A549 (cell line): ENCODE results near the gene SGSM2. TPM values are rescaled to one million over a fixed set of nuclear protein-coding genes. Genes with fewer than 3 reads are reported as not detected.

Experiments
- ATAC-seq, 2 experiments: fragments of 200-7000 bp in 1 of 2; fragments of >200 bp in 1 of 2; cut with Nextera tagmentation in 1 of 2; cut with Tn5 transposase in 1 of 2; 3 replicates each; pipeline versions ENCODE4 v1.8.0 to v1.9.1; 2018 to 2020; ENCODE audit warnings: mild to moderate bottlenecking in 1 of 2, moderate library complexity in 1 of 2
- CTCF ChIA-PET: fragments of 300-600 bp; sonication (Branson Sonifier 250); formaldehyde crosslinking; extraction: SDS; loops from one replicate; lab custom pipeline; 2021; ENCODE audit warnings: antibody characterized with exemption, inconsistent platforms; lab: Yijun Ruan, JAX
- POLR2A ChIA-PET: fragments of 350-600 bp; formaldehyde crosslinking; extraction: SDS; loops from one replicate; lab custom pipeline; 2021; ENCODE audit warnings: antibody characterized with exemption, inconsistent platforms; lab: Yijun Ruan, JAX
- DNase-seq, 2 experiments: peaks; one replicate each; pipeline versions ENCODE4 v3.0.0 to v3.0.0-alpha.2; 2011 to 2016; ENCODE audit warnings: low read depth in 1 of 2, low spot score in 1 of 2
- FAIRE-seq: peaks from 2 replicates; lab custom pipeline; 2011; peaks lifted over from hg19 to GRCh38; lab: Jason Lieb, UNC
- H3K27ac ChIP-seq, 2 experiments: fragments of >200 bp; sonication (Bioruptor Twin); formaldehyde crosslinking; 3 replicates each; pipeline ENCODE4 v1.5.1; 2016 to 2017
- H3K4me1 ChIP-seq: fragments of >200 bp; sonication (Bioruptor Twin); formaldehyde crosslinking; 3 replicates; pipeline ENCODE4 v1.6.1; 2016
- H3K4me2 ChIP-seq: fragments of >200 bp; sonication (Bioruptor Twin); formaldehyde crosslinking; 3 replicates; pipeline ENCODE4 v1.6.1; 2016
- H3K4me3 ChIP-seq: fragments of >200 bp; sonication (Bioruptor Twin); formaldehyde crosslinking; 3 replicates; pipeline ENCODE4 v1.5.1; 2016
- H3K9me3 ChIP-seq: fragments of >200 bp; sonication (Bioruptor Twin); formaldehyde crosslinking; 3 replicates; pipeline ENCODE4 v1.6.1; 2016
- BHLHE40 ChIP-seq: IDR thresholded peaks from 2 replicates; pipeline ENCODE4 v1.6.1; 2012; ENCODE audit warnings: low read depth, low read length, inconsistent platforms
- CBX8 ChIP-seq: fragments of 200-600 bp; sonication (generic); IDR thresholded peaks from 2 replicates; pipeline ENCODE4 v1.6.1; 2016
- CHD2 ChIP-seq: fragments of 150-350 bp; IDR thresholded peaks from 2 replicates; pipeline ENCODE4 v1.6.1; 2014; ENCODE audit warnings: low read length; ENCODE audit not compliant: partially characterized antibody
- ELK1 ChIP-seq: fragments of 150-350 bp; IDR thresholded peaks from 2 replicates; pipeline ENCODE4 v1.6.1; 2014; ENCODE audit warnings: low read depth, mild to moderate bottlenecking, low read length
- GATA3 ChIP-seq: IDR thresholded peaks from 2 replicates; pipeline ENCODE4 v1.6.1; 2012; ENCODE audit warnings: borderline replicate concordance
- HDAC2 ChIP-seq: fragments of 200-600 bp; sonication (generic); IDR thresholded peaks from 2 replicates; pipeline ENCODE4 v1.6.1; 2016
- HOXB5 ChIP-seq: fragments of 250-450 bp; sonication (Bioruptor Pico); IDR thresholded peaks from 2 replicates; pipeline ENCODE4 v1.5.0; 2020; ENCODE audit warnings: mild to moderate bottlenecking, moderate library complexity
- MAFK ChIP-seq: fragments of 450-650 bp; IDR thresholded peaks from 2 replicates; pipeline ENCODE4 v1.6.1; 2014; ENCODE audit not compliant: partially characterized antibody
- MAZ ChIP-seq: fragments of 150-350 bp; IDR thresholded peaks from 2 replicates; pipeline ENCODE4 v1.6.1; 2014; ENCODE audit warnings: antibody characterized with exemption, low read depth, low read length, borderline replicate concordance
- NR3C1 ChIP-seq: fragments of >200 bp; sonication (Bioruptor Twin); formaldehyde crosslinking; IDR thresholded peaks from 3 replicates; pipeline ENCODE4 v1.6.1; 2017
- POLR2AphosphoS2 ChIP-seq: conservative IDR thresholded peaks from 2 replicates; pipeline ENCODE4 v1.6.1; 2012; ENCODE audit warnings: low read length, improper control_type of control experiment, inconsistent platforms
- REST ChIP-seq: fragments of 200-600 bp; sonication (generic); IDR thresholded peaks from 2 replicates; pipeline ENCODE4 v1.6.1; 2016; ENCODE audit warnings: antibody characterized with exemption, mild to moderate bottlenecking, moderate library complexity
- TP53 ChIP-seq: fragments of 250-450 bp; sonication (Bioruptor Pico); IDR thresholded peaks from 2 replicates; pipeline ENCODE4 v1.5.0; 2021; ENCODE audit warnings: mild to moderate bottlenecking, moderate library complexity
- ZSCAN20 ChIP-seq: fragments of 250-450 bp; sonication (Bioruptor Pico); IDR thresholded peaks from 2 replicates; pipeline ENCODE4 v1.8.0; 2022; ENCODE audit warnings: mild to moderate bottlenecking, moderate library complexity
- WGBS: methylation state at CpG from one replicate; pipeline ENCODE4 v1.1.6; 2017; ENCODE audit errors: missing lambda C conversion rate; 5-methylcytosine and 5-hydroxymethylcytosine counted together
- polyA plus RNA-seq, 4 experiments: library from polyadenylated mRNA; depleted of rRNA in 3 of 4; stranded (reverse); fragments of >200 nt; fragmentation: RNase III in 1 of 4; extraction: RNeasy Plus Mini Kit Qiagen cat#74134 plus additional on column Dnase treatment in 1 of 4; gene quantifications; 2 replicates in 3 of 4; 3 replicates in 1 of 4; pipeline ENCODE4 v1.2.3, GENCODE V29; 2011 to 2017
- TF ChIP-seq, protein P1 (sequence below): fragments of >200 bp; sonication (Bioruptor Twin); formaldehyde crosslinking; IDR thresholded peaks from 2 replicates; pipeline ENCODE4 v1.6.1; 2016
- TF ChIP-seq, protein P2 (sequence below): fragments of 250-450 bp; sonication (Bioruptor Pico); IDR thresholded peaks from 2 replicates; pipeline ENCODE4 v1.5.0; 2020; ENCODE audit warnings: low read depth, mild to moderate bottlenecking, moderate library complexity
- TF ChIP-seq, protein P3 (sequence below): fragments of 250-450 bp; sonication (Bioruptor Pico); IDR thresholded peaks from 2 replicates; pipeline ENCODE4 v1.5.0; 2021; ENCODE audit warnings: mild to moderate bottlenecking, moderate library complexity, borderline replicate concordance

Gene SGSM2
- polyA plus RNA-seq, 2 of the 4 experiments (the other 2 are of a cell fraction) = 24.9 to 53.3 TPM

- no peak for ATAC-seq
- H3K27ac ChIP-seq = no peak overlapping the region
- peaks cover 20% of the 10 kb centered on the region for H3K4me1 ChIP-seq
- no peak overlapping the region for H3K4me2 ChIP-seq
- H3K9me3 ChIP-seq = no peaks in the 10 kb centered on the region
- CTCF ChIA-PET = interaction anchor here (1.6 to 15.8 kb wide), 6 partner anchors 6 to 304 kb away, joined by 4 to 255 read pairs (median 22); no protein-coding TSS in a partner anchor
- WGBS = 94% methylated on average over 17 of the region's 19 CpGs
- DNase-seq = no peak
- no peak for FAIRE-seq
- no peak overlapping the region for H3K4me3 ChIP-seq
- TF ChIP-seq, protein P1, sequence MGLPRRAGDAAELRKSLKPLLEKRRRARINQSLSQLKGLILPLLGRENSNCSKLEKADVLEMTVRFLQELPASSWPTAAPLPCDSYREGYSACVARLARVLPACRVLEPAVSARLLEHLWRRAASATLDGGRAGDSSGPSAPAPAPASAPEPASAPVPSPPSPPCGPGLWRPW = no peak
- no peak for TF ChIP-seq CBX8
- no peak for TF ChIP-seq GATA3
- TF ChIP-seq POLR2AphosphoS2 = no peak
- TF ChIP-seq HOXB5 (CRISPR knock-in tag) = no peak
- no peak for TF ChIP-seq ZSCAN20 (CRISPR knock-in tag)
- POLR2A ChIA-PET = no interaction called here
Observed at GRCh38 chr17:2362416-2362815, 25.1 kb downstream of the SGSM2 start.

GRCh38 chr17:2362881-2363280 is 25.6 kb downstream of the SGSM2 start:
- ChIA-PET CTCF (interaction anchor here (2.3 to 15.8 kb wide), 3 partner anchors 14 to 53 kb away, joined by 9 to 255 read pairs (median 216); no protein-coding TSS in a partner anchor), POLR2A (no interaction called here)
- Histone ChIP-seq H3K9me3 (no peaks in the 10 kb centered on the region), H3K4me3 (no peak overlapping the region), H3K27ac (no peak overlapping the region), H3K4me1 (peaks cover 20% of the 10 kb centered on the region), H3K4me2 (no peak overlapping the region)
- no peak for ATAC-seq
- no peak for DNase-seq
- WGBS = 90% methylated on average over 6 of the region's 14 CpGs
- no peak for TF ChIP-seq ELK1
- TF ChIP-seq HDAC2 = no peak
- no peak for TF ChIP-seq BHLHE40
- TF ChIP-seq REST = no peak
- TF ChIP-seq, protein P2, sequence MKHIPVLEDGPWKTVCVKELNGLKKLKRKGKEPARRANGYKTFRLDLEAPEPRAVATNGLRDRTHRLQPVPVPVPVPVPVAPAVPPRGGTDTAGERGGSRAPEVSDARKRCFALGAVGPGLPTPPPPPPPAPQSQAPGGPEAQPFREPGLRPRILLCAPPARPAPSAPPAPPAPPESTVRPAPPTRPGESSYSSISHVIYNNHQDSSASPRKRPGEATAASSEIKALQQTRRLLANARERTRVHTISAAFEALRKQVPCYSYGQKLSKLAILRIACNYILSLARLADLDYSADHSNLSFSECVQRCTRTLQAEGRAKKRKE (CRISPR knock-in tag) = no peak
- no peak for TF ChIP-seq MAFK
- TF ChIP-seq, protein P3, sequence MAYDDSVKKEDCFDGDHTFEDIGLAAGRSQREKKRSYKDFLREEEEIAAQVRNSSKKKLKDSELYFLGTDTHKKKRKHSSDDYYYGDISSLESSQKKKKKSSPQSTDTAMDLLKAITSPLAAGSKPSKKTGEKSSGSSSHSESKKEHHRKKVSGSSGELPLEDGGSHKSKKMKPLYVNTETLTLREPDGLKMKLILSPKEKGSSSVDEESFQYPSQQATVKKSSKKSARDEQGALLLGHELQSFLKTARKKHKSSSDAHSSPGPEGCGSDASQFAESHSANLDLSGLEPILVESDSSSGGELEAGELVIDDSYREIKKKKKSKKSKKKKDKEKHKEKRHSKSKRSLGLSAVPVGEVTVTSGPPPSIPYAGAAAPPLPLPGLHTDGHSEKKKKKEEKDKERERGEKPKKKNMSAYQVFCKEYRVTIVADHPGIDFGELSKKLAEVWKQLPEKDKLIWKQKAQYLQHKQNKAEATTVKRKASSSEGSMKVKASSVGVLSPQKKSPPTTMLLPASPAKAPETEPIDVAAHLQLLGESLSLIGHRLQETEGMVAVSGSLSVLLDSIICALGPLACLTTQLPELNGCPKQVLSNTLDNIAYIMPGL (CRISPR knock-in tag) = no peak
- no peak for TF ChIP-seq MAZ
- no peak for TF ChIP-seq TP53 (CRISPR knock-in tag)
- no peak for TF ChIP-seq NR3C1
- no peak for TF ChIP-seq CHD2
- FAIRE-seq = no peak
